Measurements from ENCODE around the gene AGAP1. TPM values are rescaled to one million over a fixed set of nuclear protein-coding genes. Genes with fewer than 3 reads are reported as not detected.

The AGAP1 gene
- total and polyA plus RNA-seq, 2 donors (not counting 3 experiments of a cell fraction or from before 2014, with no cell fraction given), result 10.2 to 20.9 TPM

- Histone ChIP-seq H3K4me1 (ENCODE audit: control insufficient read depth, extremely low read depth, insufficient read depth, low read length) (no peaks in the 10 kb centered on the region), H3K4me2 (ENCODE audit: insufficient read depth, low read length) (no peak overlapping the region), H3K27ac (ENCODE audit: insufficient read depth, low read depth, low read length) (no peak overlapping the region), H3K9me1 (replicated peaks; ENCODE audit: control insufficient read depth, extremely low read depth, insufficient read depth, low read length) (no peaks in the 10 kb centered on the region), H3K79me2 (ENCODE audit: control insufficient read depth, insufficient read depth, low read length) (no peaks in the 10 kb centered on the region), H2AFZ (ENCODE audit: low read depth, low read length) (no peak overlapping the region), H4K20me1 (replicated peaks; ENCODE audit: control insufficient read depth, extremely low read depth, insufficient read depth, low read length) (no peaks in the 10 kb centered on the region), H3K9ac (replicated peaks; ENCODE audit: extremely low read depth, insufficient read depth, low read length) (no peak overlapping the region), H3K27me3 (ENCODE audit: control insufficient read depth in 2 of 2, insufficient read depth in 2 of 2, low read length in 2 of 2) (no peaks in the 10 kb centered on the region), H3K4me3 (replicated peaks in 1 of 3; ENCODE audit: insufficient read depth in 1 of 3, low read depth in 1 of 3, low read length in 3 of 3) (no peak overlapping the region), H3K36me3 (ENCODE audit: control insufficient read depth in 2 of 2, extremely low read depth in 1 of 2, insufficient read depth in 2 of 2, low read length in 2 of 2) (no peaks in the 10 kb centered on the region), H3K9me3 (replicated peaks; ENCODE audit: control insufficient read depth, insufficient read depth, low read length) (no peaks in the 10 kb centered on the region)
- CTCF ChIA-PET, result interaction anchor here (1.3 kb wide), 1 partner anchor 15 kb away, joined by 3 read pairs; no protein-coding TSS in a partner anchor
- TF ChIP-seq POLR2A (IDR thresholded peaks at IDR 0.05; ENCODE audit: low read depth, low read length), result no peak
- TF ChIP-seq JUN (IDR thresholded peaks at IDR 0.05; ENCODE audit: borderline replicate concordance, insufficient read depth, insufficient read length, low read depth), result no peak
- no peak for TF ChIP-seq EZH2 (IDR thresholded peaks at IDR 0.05; ENCODE audit: borderline replicate concordance, low read depth, low read length, severe bottlenecking)
- no peak for TF ChIP-seq MYC (IDR thresholded peaks at IDR 0.05; ENCODE audit: low read depth, low read length)
- no peak for TF ChIP-seq POLR2AphosphoS5 (IDR thresholded peaks at IDR 0.05; ENCODE audit: insufficient read depth, low read depth, low read length)
- no peak for TF ChIP-seq MAX (IDR thresholded peaks at IDR 0.05; ENCODE audit: insufficient read depth, insufficient read length)
- POLR2A ChIA-PET, result no interaction called here
- no TSS peak for BruUV-seq (replicated peaks)
- FAIRE-seq (no peak), DNase-seq (ENCODE audit: low read depth, low spot score) (no peak)
- intact Hi-C loops (cut with micrococcal nuclease), result no loop called here
- dilution Hi-C loops (cut with MboI; ENCODE audit: extremely low pct_ligation_motif_present, low sequenced_read_pairs), result no loop called here
Observed at GRCh38 chr2:235537186-235537585, 43.3 kb downstream of the AGAP1 start.

DNA sequence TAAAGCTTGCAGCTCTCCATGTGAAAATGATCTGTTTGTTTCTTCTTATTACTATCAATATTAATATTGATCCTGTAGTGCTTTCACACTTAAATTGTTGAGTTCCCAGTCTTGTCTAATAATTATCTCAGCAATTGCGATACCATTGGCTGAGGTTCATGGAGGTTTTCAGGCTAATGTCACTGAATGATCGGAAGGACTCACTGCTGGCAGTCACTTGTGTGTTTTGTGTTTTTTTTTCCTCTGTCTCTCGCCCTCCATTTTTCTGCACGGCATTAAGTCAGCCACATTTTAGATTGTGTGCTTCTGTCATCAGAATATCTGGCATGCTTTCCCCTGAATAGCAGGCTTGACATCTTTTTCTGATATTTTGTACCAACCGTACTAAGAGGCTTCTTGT lies 43.7 kb downstream of the AGAP1 start:
- TF ChIP-seq JUN (IDR thresholded peaks at IDR 0.05; ENCODE audit: borderline replicate concordance, insufficient read depth, insufficient read length, low read depth), result no peak
- TF ChIP-seq MYC (IDR thresholded peaks at IDR 0.05; ENCODE audit: low read depth, low read length), result no peak
- TF ChIP-seq MAX (IDR thresholded peaks at IDR 0.05; ENCODE audit: insufficient read depth, insufficient read length), result no peak
- TF ChIP-seq POLR2AphosphoS5 (IDR thresholded peaks at IDR 0.05; ENCODE audit: insufficient read depth, low read depth, low read length), result no peak
- TF ChIP-seq FOS (IDR thresholded peaks at IDR 0.05; ENCODE audit: borderline replicate concordance, insufficient read depth, low read length), result no peak
- TF ChIP-seq EZH2 (IDR thresholded peaks at IDR 0.05; ENCODE audit: borderline replicate concordance, low read depth, low read length, severe bottlenecking), result no peak
- TF ChIP-seq, protein P1, sequence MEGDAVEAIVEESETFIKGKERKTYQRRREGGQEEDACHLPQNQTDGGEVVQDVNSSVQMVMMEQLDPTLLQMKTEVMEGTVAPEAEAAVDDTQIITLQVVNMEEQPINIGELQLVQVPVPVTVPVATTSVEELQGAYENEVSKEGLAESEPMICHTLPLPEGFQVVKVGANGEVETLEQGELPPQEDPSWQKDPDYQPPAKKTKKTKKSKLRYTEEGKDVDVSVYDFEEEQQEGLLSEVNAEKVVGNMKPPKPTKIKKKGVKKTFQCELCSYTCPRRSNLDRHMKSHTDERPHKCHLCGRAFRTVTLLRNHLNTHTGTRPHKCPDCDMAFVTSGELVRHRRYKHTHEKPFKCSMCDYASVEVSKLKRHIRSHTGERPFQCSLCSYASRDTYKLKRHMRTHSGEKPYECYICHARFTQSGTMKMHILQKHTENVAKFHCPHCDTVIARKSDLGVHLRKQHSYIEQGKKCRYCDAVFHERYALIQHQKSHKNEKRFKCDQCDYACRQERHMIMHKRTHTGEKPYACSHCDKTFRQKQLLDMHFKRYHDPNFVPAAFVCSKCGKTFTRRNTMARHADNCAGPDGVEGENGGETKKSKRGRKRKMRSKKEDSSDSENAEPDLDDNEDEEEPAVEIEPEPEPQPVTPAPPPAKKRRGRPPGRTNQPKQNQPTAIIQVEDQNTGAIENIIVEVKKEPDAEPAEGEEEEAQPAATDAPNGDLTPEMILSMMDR (IDR thresholded peaks at IDR 0.05; ENCODE audit: extremely low read depth in 1 of 2, insufficient read depth in 1 of 2, low read depth in 1 of 2, low read length in 2 of 2), result no peak
- TF ChIP-seq POLR2A (IDR thresholded peaks at IDR 0.05; ENCODE audit: low read depth, low read length), result no peak
- TF ChIP-seq GATA2 (IDR thresholded peaks at IDR 0.05; ENCODE audit: insufficient read depth, insufficient read length, low read depth, low read length), result no peak
- intact Hi-C loops (cut with micrococcal nuclease), result no loop called here
- ChIA-PET CTCF (interaction anchor here (1.3 kb wide), 1 partner anchor 14 kb away, joined by 3 read pairs; no protein-coding TSS in a partner anchor), POLR2A (no interaction called here)
- Histone ChIP-seq H3K9me1 (replicated peaks; ENCODE audit: control insufficient read depth, extremely low read depth, insufficient read depth, low read length) (no peaks in the 10 kb centered on the region), H2AFZ (ENCODE audit: low read depth, low read length) (no peak overlapping the region), H4K20me1 (replicated peaks; ENCODE audit: control insufficient read depth, extremely low read depth, insufficient read depth, low read length) (no peaks in the 10 kb centered on the region), H3K79me2 (ENCODE audit: control insufficient read depth, insufficient read depth, low read length) (no peaks in the 10 kb centered on the region), H3K4me2 (ENCODE audit: insufficient read depth, low read length) (no peak overlapping the region), H3K9me3 (replicated peaks; ENCODE audit: control insufficient read depth, insufficient read depth, low read length) (no peaks in the 10 kb centered on the region), H3K4me3 (replicated peaks in 1 of 3; ENCODE audit: insufficient read depth in 1 of 3, low read depth in 1 of 3, low read length in 3 of 3) (no peak overlapping the region), H3K4me1 (ENCODE audit: control insufficient read depth, extremely low read depth, insufficient read depth, low read length) (no peaks in the 10 kb centered on the region), H3K9ac (replicated peaks; ENCODE audit: extremely low read depth, insufficient read depth, low read length) (no peak overlapping the region), H3K27me3 (ENCODE audit: control insufficient read depth in 2 of 2, insufficient read depth in 2 of 2, low read length in 2 of 2) (no peaks in the 10 kb centered on the region), H3K27ac (ENCODE audit: insufficient read depth, low read depth, low read length) (no peak overlapping the region), H3K36me3 (ENCODE audit: control insufficient read depth in 2 of 2, extremely low read depth in 1 of 2, insufficient read depth in 2 of 2, low read length in 2 of 2) (no peaks in the 10 kb centered on the region)
- FAIRE-seq (no peak), DNase-seq (ENCODE audit: low read depth, low spot score) (no peak)
- no TSS peak for BruUV-seq (replicated peaks)
- dilution Hi-C loops (cut with MboI; ENCODE audit: extremely low pct_ligation_motif_present, low sequenced_read_pairs), result no loop called here

All from endothelial cell of umbilical vein (primary cell).